ES-I3 (cell line): ENCODE data around the gene LAPTM5.

Source experiments
- H3K36me3 ChIP-seq: 2 replicates; pipeline ENCODE4 v1.6.1; 2013; ENCODE audit warnings: mild to moderate bottlenecking, low read length, control low read depth, moderate library complexity; ENCODE audit not compliant: insufficient read depth
- H3K4me1 ChIP-seq: 2 replicates; pipeline ENCODE4 v1.6.1; 2013; ENCODE audit warnings: mild to moderate bottlenecking, control low read depth, low read length; ENCODE audit not compliant: insufficient read depth
- H3K9ac ChIP-seq: 2 replicates; pipeline ENCODE4 v1.6.1; 2013; ENCODE audit warnings: low read depth, mild to moderate bottlenecking, low read length, moderate library complexity
- H3K9me3 ChIP-seq: 2 replicates; pipeline ENCODE4 v1.6.1; 2013; ENCODE audit warnings: mild to moderate bottlenecking, low read length, moderate library complexity; ENCODE audit not compliant: control insufficient read depth, insufficient read depth

The LAPTM5 gene

GRCh38 chr1:30712583-30712982 is 45.0 kb downstream of the LAPTM5 start:
- H3K4me1 ChIP-seq = no peaks in the 10 kb centered on the region
- H3K9me3 ChIP-seq = peaks cover 4% of the 10 kb centered on the region; the same call in 1 of the 2 replicates
- H3K36me3 ChIP-seq = no peaks in the 10 kb centered on the region
- no peak overlapping the region for H3K9ac ChIP-seq

GRCh38 chr1:30710407-30710806 is 47.2 kb downstream of the LAPTM5 start:
- no peak overlapping the region for H3K9ac ChIP-seq
- peaks cover 2% of the 10 kb centered on the region; the same call in 1 of the 2 replicates for H3K9me3 ChIP-seq

GRCh38 chr1:30708361-30708728 is 49.2 kb downstream of the LAPTM5 start:
- Histone ChIP-seq H3K36me3 (no peaks in the 10 kb centered on the region), H3K9ac (no peak overlapping the region), H3K4me1 (no peaks in the 10 kb centered on the region)

More at GRCh38 chr1:30710407-30710806, 47.2 kb downstream of the LAPTM5 start:
- Histone ChIP-seq H3K4me1 (no peaks in the 10 kb centered on the region), H3K36me3 (no peaks in the 10 kb centered on the region)

GRCh38 chr1:30707412-30708360 is 49.9 kb downstream of the LAPTM5 start:
- H3K36me3 ChIP-seq = no peaks in the 10 kb centered on the region
- no peak overlapping the region for H3K9ac ChIP-seq
- H3K4me1 ChIP-seq = no peaks in the 10 kb centered on the region
- H3K9me3 ChIP-seq = no peaks in the 10 kb centered on the region

More at GRCh38 chr1:30708361-30708728, 49.2 kb downstream of the LAPTM5 start:
- H3K9me3 ChIP-seq = no peaks in the 10 kb centered on the region

GRCh38 chr1:30706528-30706927 is 51.0 kb downstream of the LAPTM5 start:
- Histone ChIP-seq H3K4me1 (no peaks in the 10 kb centered on the region), H3K9me3 (no peaks in the 10 kb centered on the region), H3K36me3 (no peaks in the 10 kb centered on the region), H3K9ac (no peak overlapping the region)

GRCh38 chr1:30705698-30706097 is 51.9 kb downstream of the LAPTM5 start:
- Histone ChIP-seq H3K36me3 (no peaks in the 10 kb centered on the region), H3K9ac (no peak overlapping the region), H3K4me1 (no peaks in the 10 kb centered on the region), H3K9me3 (no peaks in the 10 kb centered on the region)

GRCh38 chr1:30704765-30705509 is 52.6 kb downstream of the LAPTM5 start:
- no peaks in the 10 kb centered on the region for H3K36me3 ChIP-seq
- H3K9ac ChIP-seq = no peak overlapping the region
- no peaks in the 10 kb centered on the region for H3K4me1 ChIP-seq
- H3K9me3 ChIP-seq = no peaks in the 10 kb centered on the region

GRCh38 chr1:30704271-30704670 is 53.3 kb downstream of the LAPTM5 start:
- Histone ChIP-seq H3K4me1 (no peaks in the 10 kb centered on the region), H3K36me3 (no peaks in the 10 kb centered on the region), H3K9ac (no peak overlapping the region), H3K9me3 (no peaks in the 10 kb centered on the region)

GRCh38 chr1:30702823-30703222 is 54.8 kb downstream of the LAPTM5 start:
- Histone ChIP-seq H3K9ac (no peak overlapping the region), H3K36me3 (no peaks in the 10 kb centered on the region), H3K4me1 (peaks cover 2% of the 10 kb centered on the region), H3K9me3 (no peaks in the 10 kb centered on the region)

- peaks cover 11% of the 10 kb centered on the region for H3K4me1 ChIP-seq
- H3K9ac ChIP-seq = no peak overlapping the region
- no peaks in the 10 kb centered on the region for H3K9me3 ChIP-seq
- H3K36me3 ChIP-seq = no peaks in the 10 kb centered on the region
Measured at GRCh38 chr1:30701258-30701633, 56.3 kb downstream of the LAPTM5 start.

- no peak overlapping the region for H3K9ac ChIP-seq
- H3K4me1 ChIP-seq = peaks cover 11% of the 10 kb centered on the region
- no peaks in the 10 kb centered on the region for H3K36me3 ChIP-seq
- no peaks in the 10 kb centered on the region for H3K9me3 ChIP-seq
Measured at GRCh38 chr1:30700528-30701257, 56.9 kb downstream of the LAPTM5 start.

GRCh38 chr1:30699762-30700161 is 57.8 kb downstream of the LAPTM5 start:
- Histone ChIP-seq H3K9me3 (no peaks in the 10 kb centered on the region), H3K4me1 (peaks cover 11% of the 10 kb centered on the region), H3K36me3 (no peaks in the 10 kb centered on the region), H3K9ac (no peak overlapping the region)

GRCh38 chr1:30698401-30698981 is 59.1 kb downstream of the LAPTM5 start:
- peaks cover 16% of the 10 kb centered on the region for H3K4me1 ChIP-seq
- H3K36me3 ChIP-seq = no peaks in the 10 kb centered on the region
- no peak overlapping the region for H3K9ac ChIP-seq
- no peaks in the 10 kb centered on the region for H3K9me3 ChIP-seq
